GM18858 (cell line): Measurements from ENCODE around the gene KRTAP5-4.
"Not testable (repeated sequence)": the region's sequence is repeated elsewhere in the genome, so short reads cannot be mapped to it uniquely, and the experiment has no call there.

Experiments
- ATAC-seq: cut with Tn5 transposase; IDR thresholded peaks from one replicate; pipeline ENCODE4 v1.9.1; 2021; ENCODE audit not compliant: unreplicated experiment

Gene KRTAP5-4

GRCh38 chr11:1653541-1654387 lies 31.8 kb upstream of the KRTAP5-4 start:
- ATAC-seq, result no peak

GRCh38 chr11:1652771-1653540 lies 31.0 kb upstream of the KRTAP5-4 start:
- ATAC-seq, result no peak

GRCh38 chr11:1652442-1652770 lies 30.5 kb upstream of the KRTAP5-4 start:
- no peak for ATAC-seq

DNA sequence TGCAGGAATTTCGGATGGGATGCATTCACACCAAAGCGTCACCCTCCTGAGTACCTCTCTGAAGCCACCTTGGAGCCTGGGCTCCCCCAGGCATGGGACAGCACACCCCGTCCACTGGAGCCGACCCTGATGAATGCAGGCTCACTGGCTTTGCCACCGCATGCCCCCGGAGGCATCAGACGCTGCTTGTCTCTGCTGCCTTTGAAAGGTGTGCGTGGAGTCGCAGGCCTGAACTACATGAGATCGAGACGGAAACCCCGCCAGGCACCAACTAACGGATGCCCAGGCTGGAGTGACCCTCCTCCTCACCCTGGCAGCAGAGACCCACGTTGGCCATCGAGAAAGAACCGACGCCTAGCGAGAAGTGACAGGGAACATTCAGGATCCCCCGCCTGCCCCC lies 30.1 kb upstream of the KRTAP5-4 start:
- ATAC-seq, result no peak

- ATAC-seq, result no peak
Measured at GRCh38 chr11:1651411-1651980, 29.6 kb upstream of the KRTAP5-4 start.

GRCh38 chr11:1650918-1651262 lies 29.0 kb upstream of the KRTAP5-4 start:
- no peak for ATAC-seq

GRCh38 chr11:1650034-1650917 lies 28.3 kb upstream of the KRTAP5-4 start:
- no peak for ATAC-seq

DNA sequence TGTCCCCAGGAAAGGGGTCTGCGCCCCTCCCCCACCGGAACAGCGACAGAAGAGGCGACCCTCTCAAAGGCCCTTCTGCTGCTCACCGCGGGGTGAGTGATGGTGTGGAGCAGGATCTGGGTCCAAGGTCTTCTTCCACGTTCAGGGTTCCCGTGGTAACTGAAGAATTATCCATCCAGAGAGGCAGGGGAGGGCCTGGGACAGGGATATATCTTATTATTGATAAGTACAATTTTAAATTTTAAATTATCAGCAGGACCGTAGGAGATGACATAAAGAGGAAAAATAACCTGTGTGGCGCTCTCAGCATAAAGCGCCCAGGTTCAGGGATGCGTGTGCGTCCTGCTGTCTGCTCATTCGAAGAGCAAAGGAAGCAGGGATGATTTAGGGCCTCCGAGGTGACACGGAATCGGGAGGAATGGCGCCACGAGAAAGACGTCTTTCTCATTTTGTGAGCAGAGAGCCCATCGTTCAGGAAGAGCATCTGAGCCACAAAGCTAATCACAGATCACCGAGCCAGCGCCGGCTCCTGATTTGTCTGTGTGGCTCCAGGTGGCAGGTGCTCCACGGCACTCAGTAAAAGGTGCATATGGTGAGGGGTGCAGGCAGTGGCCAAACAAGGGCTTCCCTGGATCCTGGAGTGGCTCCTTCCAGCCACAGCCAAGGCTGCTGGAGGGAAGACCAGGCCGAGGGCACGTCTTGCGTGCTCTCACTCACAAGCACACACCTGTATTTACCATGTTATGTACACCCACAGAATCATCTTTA lies 26.9 kb upstream of the KRTAP5-4 start:
- no peak for ATAC-seq

DNA sequence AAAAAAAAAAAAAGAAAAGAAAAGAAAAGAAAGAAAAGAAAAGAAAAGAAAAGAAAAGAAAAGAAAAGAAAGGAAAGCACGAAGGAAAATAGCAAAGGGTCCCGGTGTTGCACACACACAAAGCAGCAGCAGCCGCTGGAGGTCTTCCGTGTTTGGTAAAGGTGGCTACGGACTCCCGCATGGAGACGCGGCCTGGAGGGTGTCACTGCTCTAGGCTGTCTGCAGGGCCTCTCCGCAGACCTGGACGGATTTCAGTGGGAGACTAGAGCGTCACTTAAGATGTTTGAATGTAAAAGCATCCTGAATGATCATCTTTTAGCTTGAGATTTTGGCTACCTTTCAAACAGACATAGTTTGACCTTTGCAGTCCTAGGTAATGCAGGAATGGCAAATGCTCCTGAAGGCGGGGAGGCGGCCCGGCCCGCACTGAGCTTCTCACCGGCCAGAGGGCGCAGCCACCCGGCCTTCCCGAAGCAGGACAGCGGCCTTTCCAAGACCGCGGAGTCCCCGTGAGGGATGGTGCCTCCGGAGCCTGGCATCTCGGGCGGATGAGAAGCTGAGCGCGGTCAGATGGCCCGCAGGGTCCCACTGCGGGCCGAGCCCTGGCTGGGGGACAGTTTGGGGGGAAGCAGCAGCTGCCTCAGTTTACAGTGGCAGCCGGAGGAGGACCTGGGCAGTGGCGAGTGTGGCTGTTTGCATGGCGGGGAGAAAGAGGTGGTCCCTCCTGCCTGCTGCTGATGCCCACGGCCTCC lies 26.1 kb upstream of the KRTAP5-4 start:
- ATAC-seq, result no peak

- not testable (repeated sequence) for ATAC-seq
Measured at GRCh38 chr11:1646540-1646939, 24.6 kb upstream of the KRTAP5-4 start.

- ATAC-seq, result no peak
Measured at GRCh38 chr11:1645357-1645821, 23.5 kb upstream of the KRTAP5-4 start.

DNA sequence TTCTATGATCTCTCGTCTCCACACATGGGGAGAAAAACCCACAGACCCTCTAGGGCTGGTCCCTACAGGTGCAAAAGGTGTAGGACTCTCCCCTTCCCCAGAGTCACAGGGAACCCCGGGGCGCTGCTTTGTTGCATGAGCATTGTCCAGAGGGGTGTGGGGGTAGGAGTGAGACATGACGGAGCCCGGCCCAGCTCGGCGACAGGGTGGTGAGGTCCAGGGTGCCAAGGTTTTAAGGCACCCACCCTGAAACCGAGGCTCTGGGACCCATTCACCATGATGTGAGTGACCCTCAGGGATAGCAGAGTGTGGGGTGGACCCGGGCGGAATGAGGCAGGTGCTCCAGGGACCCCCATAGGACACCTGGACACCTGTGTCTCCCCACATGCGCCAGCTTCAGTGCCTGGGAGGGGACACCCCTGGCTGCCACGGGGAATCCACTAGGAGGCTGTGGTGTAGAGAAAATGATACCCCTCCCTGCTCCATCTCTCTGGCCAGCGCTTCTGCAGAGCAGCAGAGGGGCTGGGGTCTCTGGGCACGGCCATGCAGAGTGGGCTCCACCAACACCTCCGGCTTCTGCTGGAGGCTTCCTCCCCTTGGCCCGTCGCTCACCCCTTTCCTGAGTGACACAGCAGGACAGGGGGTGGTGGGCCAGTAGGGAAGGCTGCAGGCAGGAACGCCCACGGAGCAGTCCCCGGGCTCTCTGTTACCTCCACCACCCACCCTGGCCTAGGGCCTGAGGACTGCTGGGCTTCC lies 22.8 kb upstream of the KRTAP5-4 start:
- ATAC-seq, result no peak

- ATAC-seq, result no peak
Measured at GRCh38 chr11:1643146-1643690, 21.3 kb upstream of the KRTAP5-4 start.

- no peak for ATAC-seq
Measured at GRCh38 chr11:1642288-1643145, 20.6 kb upstream of the KRTAP5-4 start.

DNA sequence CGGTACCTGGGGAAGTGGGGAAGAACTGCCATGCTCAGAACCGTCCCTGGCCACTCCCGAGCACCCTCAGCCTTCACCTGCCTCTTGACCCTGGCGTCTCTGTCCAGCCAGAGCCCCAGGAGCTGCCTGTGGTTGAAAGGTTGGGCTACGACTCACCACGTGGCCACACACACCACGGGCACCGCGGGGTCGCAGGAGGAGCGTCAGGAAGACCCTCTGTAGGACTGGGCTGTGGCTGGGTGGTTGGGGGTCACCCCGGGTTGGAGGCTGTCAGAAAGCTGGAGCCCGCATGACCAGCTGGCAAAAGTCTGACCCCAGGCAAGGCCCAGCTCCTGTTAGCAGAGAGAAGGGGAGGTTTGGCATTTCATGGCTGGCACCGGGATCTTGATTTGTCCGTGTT lies 19.2 kb upstream of the KRTAP5-4 start:
- no peak for ATAC-seq

DNA sequence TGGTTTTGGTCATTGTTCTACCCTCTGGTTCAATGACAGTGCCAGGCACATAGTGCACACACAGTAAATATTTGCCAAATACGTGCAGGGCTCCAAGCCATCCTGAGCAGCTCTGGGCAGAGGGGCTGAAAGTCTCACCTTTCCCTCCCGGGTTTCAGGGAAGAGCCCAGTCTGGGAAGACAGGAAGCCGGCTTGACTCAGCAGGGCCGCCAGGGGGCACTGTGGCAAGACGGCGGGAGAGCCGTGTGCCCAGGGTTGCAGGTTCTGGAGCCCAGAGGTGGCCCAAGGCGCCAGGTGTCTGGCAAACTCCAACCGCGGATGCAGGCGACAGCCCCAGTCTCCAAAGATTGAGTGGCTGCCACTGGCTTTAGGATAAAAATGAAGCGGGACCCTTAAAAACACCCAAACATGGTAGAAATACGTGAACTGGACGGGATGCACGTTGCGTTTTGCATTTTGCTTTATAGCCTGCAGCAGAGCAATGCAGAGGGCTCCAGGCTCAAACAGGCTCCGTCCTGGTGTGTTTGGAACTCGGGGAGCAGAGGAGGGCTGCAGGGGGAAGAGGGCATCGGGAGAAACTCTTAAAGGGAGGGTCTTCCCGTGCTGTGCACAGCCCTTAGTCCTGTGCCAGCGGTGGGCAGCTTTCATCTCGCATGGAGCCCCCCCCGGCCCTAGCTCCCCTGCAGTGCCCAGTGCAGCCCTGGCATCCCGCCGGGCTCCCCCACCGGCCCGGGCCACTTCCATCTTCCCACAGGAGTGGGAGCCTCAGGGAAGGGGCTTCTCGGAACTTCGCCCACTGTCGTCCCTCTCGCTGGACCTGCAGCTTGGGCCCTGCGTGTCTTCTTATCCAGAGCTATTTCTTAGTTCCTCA lies 18.4 kb upstream of the KRTAP5-4 start:
- ATAC-seq, result no peak

- no peak for ATAC-seq
Measured at GRCh38 chr11:1639666-1640065, 17.7 kb upstream of the KRTAP5-4 start.
